ENCODE results near the gene TNC.

DNA sequence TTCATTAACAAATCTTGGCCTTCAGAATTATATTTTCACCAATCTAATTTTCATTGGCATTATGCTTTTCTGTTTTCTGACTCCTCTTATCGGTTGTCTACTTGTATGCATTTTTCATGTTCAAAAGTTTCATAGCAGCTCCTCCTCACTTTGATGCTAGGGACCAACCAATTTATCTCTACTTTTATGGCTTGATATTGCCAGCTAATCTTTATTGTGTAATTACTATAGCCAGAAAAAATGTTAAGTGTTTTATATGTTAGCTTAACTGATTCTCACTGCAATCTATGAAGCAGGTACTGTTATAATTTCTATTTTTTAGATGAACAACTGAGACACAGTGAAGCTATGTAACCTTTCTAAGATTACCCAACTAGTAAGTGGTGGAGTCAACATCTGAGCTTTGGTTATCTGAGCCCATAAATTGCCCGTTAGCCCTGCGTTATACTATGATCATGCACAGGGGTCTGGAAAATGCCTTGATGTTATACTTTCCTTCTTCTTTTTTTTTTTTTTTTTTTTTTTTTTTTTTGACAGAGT lies 34.4 kb upstream of the TNC start:
- TF ChIP-seq, protein P1, sequence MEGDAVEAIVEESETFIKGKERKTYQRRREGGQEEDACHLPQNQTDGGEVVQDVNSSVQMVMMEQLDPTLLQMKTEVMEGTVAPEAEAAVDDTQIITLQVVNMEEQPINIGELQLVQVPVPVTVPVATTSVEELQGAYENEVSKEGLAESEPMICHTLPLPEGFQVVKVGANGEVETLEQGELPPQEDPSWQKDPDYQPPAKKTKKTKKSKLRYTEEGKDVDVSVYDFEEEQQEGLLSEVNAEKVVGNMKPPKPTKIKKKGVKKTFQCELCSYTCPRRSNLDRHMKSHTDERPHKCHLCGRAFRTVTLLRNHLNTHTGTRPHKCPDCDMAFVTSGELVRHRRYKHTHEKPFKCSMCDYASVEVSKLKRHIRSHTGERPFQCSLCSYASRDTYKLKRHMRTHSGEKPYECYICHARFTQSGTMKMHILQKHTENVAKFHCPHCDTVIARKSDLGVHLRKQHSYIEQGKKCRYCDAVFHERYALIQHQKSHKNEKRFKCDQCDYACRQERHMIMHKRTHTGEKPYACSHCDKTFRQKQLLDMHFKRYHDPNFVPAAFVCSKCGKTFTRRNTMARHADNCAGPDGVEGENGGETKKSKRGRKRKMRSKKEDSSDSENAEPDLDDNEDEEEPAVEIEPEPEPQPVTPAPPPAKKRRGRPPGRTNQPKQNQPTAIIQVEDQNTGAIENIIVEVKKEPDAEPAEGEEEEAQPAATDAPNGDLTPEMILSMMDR (IDR thresholded peaks at IDR 0.05; ENCODE audit: insufficient read depth, low read length, poor library complexity, severe bottlenecking) = no peak
- TF ChIP-seq EZH2phosphoT487 (conservative IDR thresholded peaks at IDR 0.05; ENCODE audit: low read length) = no peak

Measured in SU-DHL-6 (cell line).